HepG2 (cell line): Measurements from ENCODE around the gene TARBP2. TPM values are rescaled to one million over a fixed set of nuclear protein-coding genes. Genes with fewer than 3 reads are reported as not detected.

Experiments
- DNMT3B ChIP-seq: conservative IDR thresholded peaks from 2 replicates; pipeline ENCODE4 v1.6.1; 2016; ENCODE audit warnings: missing biosample characterization, control low read depth
- MED1 ChIP-seq: sonication (generic); formaldehyde crosslinking; IDR thresholded peaks from 2 replicates; pipeline ENCODE4 v1.4.0; 2020; ENCODE audit warnings: missing genetic modification reagents
- MEIS2 ChIP-seq: sonication (generic); formaldehyde crosslinking; IDR thresholded peaks from 2 replicates; pipeline ENCODE4 v1.9.0; 2021; ENCODE audit warnings: mild to moderate bottlenecking, missing genetic modification reagents
- MYNN ChIP-seq: sonication (generic); formaldehyde crosslinking; IDR thresholded peaks from 2 replicates; pipeline ENCODE4 v1.4.0; 2020; ENCODE audit warnings: mild to moderate bottlenecking, low read depth, missing genetic modification reagents
- REPIN1 ChIP-seq: sonication (generic); formaldehyde crosslinking; IDR thresholded peaks from 2 replicates; pipeline ENCODE4 v1.8.0; 2022; ENCODE audit warnings: missing genetic modification reagents, low read depth, mild to moderate bottlenecking, borderline replicate concordance
- SP5 ChIP-seq: IDR thresholded peaks from 2 replicates; pipeline ENCODE4 v1.6.1; 2016; ENCODE audit warnings: low read depth, borderline replicate concordance
- ZNF136 ChIP-seq: sonication (generic); formaldehyde crosslinking; IDR thresholded peaks from 2 replicates; pipeline ENCODE4 v1.8.1; 2022; ENCODE audit warnings: low read depth, mild to moderate bottlenecking, moderate library complexity, missing genetic modification reagents
- ZNF407 ChIP-seq: sonication (generic); formaldehyde crosslinking; IDR thresholded peaks from one replicate; pipeline ENCODE4 v1.5.1; 2020; ENCODE audit warnings: mild to moderate bottlenecking, missing genetic modification reagents; ENCODE audit errors: not compliant biosample characterization
- ZNF460 ChIP-seq: sonication (generic); formaldehyde crosslinking; IDR thresholded peaks from 2 replicates; pipeline ENCODE4 v1.5.1; 2020; ENCODE audit warnings: missing genetic modification reagents, mild to moderate bottlenecking, borderline replicate concordance
- ZNF547 ChIP-seq: sonication (generic); formaldehyde crosslinking; IDR thresholded peaks from 2 replicates; pipeline ENCODE4 v1.5.1; 2020; ENCODE audit warnings: mild to moderate bottlenecking, missing genetic modification reagents
- ZNF784 ChIP-seq: sonication (generic); formaldehyde crosslinking; IDR thresholded peaks from 2 replicates; pipeline ENCODE4 v1.5.1; 2020; ENCODE audit warnings: missing genetic modification reagents, mild to moderate bottlenecking, borderline replicate concordance
- ZSCAN25 ChIP-seq: sonication (generic); formaldehyde crosslinking; IDR thresholded peaks from 2 replicates; pipeline ENCODE4 v1.8.0; 2022; ENCODE audit warnings: mild to moderate bottlenecking, missing genetic modification reagents
- polyA plus RNA-seq, 8 experiments: library from polyadenylated mRNA; depleted of rRNA in 3 of 8; stranded (reverse) in 7 of 8; unstranded in 1 of 8; fragments of >200 nt; fragmentation: Illumina TruSeq in 4 of 8; extraction: Trizol in 4 of 8; gene quantifications; 2 replicates each; pipeline versions ENCODE4 v1.2.1 to v1.2.3, GENCODE V29; 2011 to 2016; ENCODE audit warnings: low read depth in 4 of 8, missing spikeins in 1 of 8, mixed read lengths in 1 of 8; ENCODE audit not compliant: insufficient read depth in 1 of 8
- total RNA-seq, 5 experiments: library from RNA; depleted of rRNA; stranded (reverse); fragments of >200 nt; fragmentation: Illumina TruSeq; extraction: Trizol; gene quantifications; 2 replicates each; pipeline ENCODE4 v1.2.3, GENCODE V29; 2016; ENCODE audit warnings: low read depth in 1 of 5
- TF ChIP-seq, protein P1 (sequence below): sonication (generic); formaldehyde crosslinking; IDR thresholded peaks from 2 replicates; pipeline ENCODE4 v1.5.0; 2020; ENCODE audit warnings: mild to moderate bottlenecking, missing genetic modification reagents
- TF ChIP-seq, protein P2 (sequence below): sonication (generic); formaldehyde crosslinking; conservative IDR thresholded peaks from 2 replicates; pipeline ENCODE4 v1.8.1; 2023; ENCODE audit warnings: missing genetic modification reagents

The TARBP2 gene
- total and polyA plus RNA-seq, 2 of the 13 experiments (the other 11 are each of a cell fraction or from before 2014, with no cell fraction given): 47.0 to 55.5 TPM

- peak; percentile 19; the same call in 1 of the 2 replicates for TF ChIP-seq ZSCAN25
- TF ChIP-seq ZNF460 (CRISPR knock-in tag): peak; percentile 31; the same call in 1 of the 2 replicates
- TF ChIP-seq ZNF407 (CRISPR knock-in tag): peak; percentile 53
- TF ChIP-seq, protein P1, sequence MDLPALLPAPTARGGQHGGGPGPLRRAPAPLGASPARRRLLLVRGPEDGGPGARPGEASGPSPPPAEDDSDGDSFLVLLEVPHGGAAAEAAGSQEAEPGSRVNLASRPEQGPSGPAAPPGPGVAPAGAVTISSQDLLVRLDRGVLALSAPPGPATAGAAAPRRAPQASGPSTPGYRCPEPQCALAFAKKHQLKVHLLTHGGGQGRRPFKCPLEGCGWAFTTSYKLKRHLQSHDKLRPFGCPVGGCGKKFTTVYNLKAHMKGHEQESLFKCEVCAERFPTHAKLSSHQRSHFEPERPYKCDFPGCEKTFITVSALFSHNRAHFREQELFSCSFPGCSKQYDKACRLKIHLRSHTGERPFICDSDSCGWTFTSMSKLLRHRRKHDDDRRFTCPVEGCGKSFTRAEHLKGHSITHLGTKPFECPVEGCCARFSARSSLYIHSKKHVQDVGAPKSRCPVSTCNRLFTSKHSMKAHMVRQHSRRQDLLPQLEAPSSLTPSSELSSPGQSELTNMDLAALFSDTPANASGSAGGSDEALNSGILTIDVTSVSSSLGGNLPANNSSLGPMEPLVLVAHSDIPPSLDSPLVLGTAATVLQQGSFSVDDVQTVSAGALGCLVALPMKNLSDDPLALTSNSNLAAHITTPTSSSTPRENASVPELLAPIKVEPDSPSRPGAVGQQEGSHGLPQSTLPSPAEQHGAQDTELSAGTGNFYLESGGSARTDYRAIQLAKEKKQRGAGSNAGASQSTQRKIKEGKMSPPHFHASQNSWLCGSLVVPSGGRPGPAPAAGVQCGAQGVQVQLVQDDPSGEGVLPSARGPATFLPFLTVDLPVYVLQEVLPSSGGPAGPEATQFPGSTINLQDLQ (CRISPR knock-in tag): peak; percentile 21; the same call in 1 of the 2 replicates
- TF ChIP-seq, protein P2, sequence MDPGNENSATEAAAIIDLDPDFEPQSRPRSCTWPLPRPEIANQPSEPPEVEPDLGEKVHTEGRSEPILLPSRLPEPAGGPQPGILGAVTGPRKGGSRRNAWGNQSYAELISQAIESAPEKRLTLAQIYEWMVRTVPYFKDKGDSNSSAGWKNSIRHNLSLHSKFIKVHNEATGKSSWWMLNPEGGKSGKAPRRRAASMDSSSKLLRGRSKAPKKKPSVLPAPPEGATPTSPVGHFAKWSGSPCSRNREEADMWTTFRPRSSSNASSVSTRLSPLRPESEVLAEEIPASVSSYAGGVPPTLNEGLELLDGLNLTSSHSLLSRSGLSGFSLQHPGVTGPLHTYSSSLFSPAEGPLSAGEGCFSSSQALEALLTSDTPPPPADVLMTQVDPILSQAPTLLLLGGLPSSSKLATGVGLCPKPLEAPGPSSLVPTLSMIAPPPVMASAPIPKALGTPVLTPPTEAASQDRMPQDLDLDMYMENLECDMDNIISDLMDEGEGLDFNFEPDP (CRISPR knock-in tag): no peak
- TF ChIP-seq SP5 (CRISPR knock-in tag): peak; percentile 26; the same call in 1 of the 2 replicates
- no peak; the same call in 1 of the 2 replicates for TF ChIP-seq MYNN (CRISPR knock-in tag)
- peak; percentile 96; the same call in 1 of the 2 replicates for TF ChIP-seq ZNF784 (CRISPR knock-in tag)
- TF ChIP-seq MED1: peak; percentile 64; the same call in 1 of the 2 replicates
- peak; percentile 79; the same call in 1 of the 2 replicates for TF ChIP-seq ZNF547 (CRISPR knock-in tag)
- TF ChIP-seq DNMT3B (CRISPR knock-in tag): 0 out of 2 replicates have a peak, but pooled peaks have one; percentile 56
- TF ChIP-seq ZNF136 (CRISPR knock-in tag): peak; percentile 86; the same call in 1 of the 2 replicates
- peak; percentile 47 for TF ChIP-seq MEIS2 (CRISPR knock-in tag)
- TF ChIP-seq REPIN1 (CRISPR knock-in tag): peak; percentile 93
Observed at GRCh38 chr12:53500776-53501614, at the start of gene TARBP2 (continued).
